Measurements from ENCODE around the gene KCNMA1. TPM values are rescaled to one million over a fixed set of nuclear protein-coding genes. Genes with fewer than 3 reads are reported as not detected.

KCNMA1 gene
- total and polyA plus RNA-seq, 2 donors (not counting 1 experiment from before 2014, with no cell fraction given), result 0.82 to 3.1 TPM

- Histone ChIP-seq H3K27ac (ENCODE audit: low read length in 2 of 2) (no peak overlapping the region), H4K20me1 (ENCODE audit: control insufficient read depth, insufficient read depth, low read length, poor library complexity, severe bottlenecking) (no peaks in the 10 kb centered on the region), H3K4me2 (replicated peaks; ENCODE audit: low read depth, low read length, poor library complexity, severe bottlenecking) (peak overlapping the region; percentile 59), H3K4me3 (ENCODE audit: control extremely low read depth in 1 of 5, extremely low read depth in 1 of 5, insufficient read depth in 1 of 5, low read depth in 2 of 5, low read length in 4 of 5) (no peak overlapping the region), H3K79me2 (ENCODE audit: control insufficient read depth, insufficient read depth, low read length) (no peaks in the 10 kb centered on the region), H3K9ac (ENCODE audit: low read length) (peak overlapping the region; percentile 29), H3K36me3 (replicated peaks in 1 of 2; ENCODE audit: control extremely low read depth in 1 of 2, control insufficient read depth in 1 of 2, extremely low read depth in 1 of 2, insufficient read depth in 2 of 2, low read length in 1 of 2) (no peaks in the 10 kb centered on the region), H3K9me3 (ENCODE audit: control extremely low read depth in 1 of 3, control insufficient read depth in 2 of 3, insufficient read depth in 1 of 3, low read length in 2 of 3) (no peaks in the 10 kb centered on the region), H2AFZ (ENCODE audit: insufficient read depth, low read depth, low read length, poor library complexity, severe bottlenecking) (peak overlapping the region; percentile 9), H3K4me1 (ENCODE audit: control insufficient read depth in 2 of 2, insufficient read depth in 2 of 2, low read length in 2 of 2) (peaks cover 18 to 28% of the 10 kb centered on the region in 2 donors), H3K27me3 (replicated peaks in 1 of 4; ENCODE audit: control extremely low read depth in 1 of 4, control insufficient read depth in 3 of 4, insufficient read depth in 4 of 4, low read length in 3 of 4) (no peaks in the 10 kb centered on the region)
- peak; percentile 27 for DNase-seq
- Mint-ChIP-seq H3K27me3 (no peaks in the 10 kb centered on the region), H3K4me3 (peak overlapping the region; percentile 40), H3K27ac (peak overlapping the region; percentile 60), H3K4me1 (peaks cover 26% of the 10 kb centered on the region), H3K9me3 (ENCODE audit: insufficient read depth) (no peaks in the 10 kb centered on the region)
- ChIA-PET CTCF (interaction anchor here (1.2 to 1.5 kb wide), 3 partner anchors 38 to 429 kb away, joined by 3 to 4 read pairs (median 4); no protein-coding TSS in a partner anchor), POLR2A (no interaction called here)
- TF ChIP-seq EZH2 (IDR thresholded peaks at IDR 0.05; ENCODE audit: borderline replicate concordance, insufficient read depth, low read depth, low read length, poor library complexity, severe bottlenecking) (no peak), CTCF (IDR thresholded peaks at IDR 0.05) (no peak)
- 0% methylated on average over 2 of the region's 2 CpGs for WGBS (ENCODE audit: insufficient coverage)
- peak; percentile 21 for ATAC-seq (ENCODE audit: low read depth)
- intact Hi-C loops (cut with micrococcal nuclease), result loop anchor here (2.0 kb wide), 1 partner anchor 33 kb away; the partner anchor contains the start of gene KCNMA1
Measured at GRCh38 chr10:77603534-77603927, 34.1 kb downstream of the KCNMA1 start.

- Histone ChIP-seq H3K79me2 (ENCODE audit: control insufficient read depth, insufficient read depth, low read length) (no peaks in the 10 kb centered on the region), H4K20me1 (ENCODE audit: control insufficient read depth, insufficient read depth, low read length, poor library complexity, severe bottlenecking) (no peaks in the 10 kb centered on the region), H3K9me3 (ENCODE audit: control extremely low read depth in 1 of 3, control insufficient read depth in 2 of 3, insufficient read depth in 1 of 3, low read length in 2 of 3) (no peaks in the 10 kb centered on the region), H2AFZ (ENCODE audit: insufficient read depth, low read depth, low read length, poor library complexity, severe bottlenecking) (peak overlapping the region; percentile 9), H3K4me1 (ENCODE audit: control insufficient read depth in 2 of 2, insufficient read depth in 2 of 2, low read length in 2 of 2) (peaks cover 18 to 28% of the 10 kb centered on the region in 2 donors), H3K4me3 (ENCODE audit: control extremely low read depth in 1 of 5, extremely low read depth in 1 of 5, insufficient read depth in 1 of 5, low read depth in 2 of 5, low read length in 4 of 5) (no peak overlapping the region), H3K4me2 (replicated peaks; ENCODE audit: low read depth, low read length, poor library complexity, severe bottlenecking) (peak overlapping the region; percentile 59), H3K9ac (ENCODE audit: low read length) (peak overlapping the region; percentile 29), H3K27me3 (replicated peaks in 1 of 4; ENCODE audit: control extremely low read depth in 1 of 4, control insufficient read depth in 3 of 4, insufficient read depth in 4 of 4, low read length in 3 of 4) (no peaks in the 10 kb centered on the region), H3K36me3 (replicated peaks in 1 of 2; ENCODE audit: control extremely low read depth in 1 of 2, control insufficient read depth in 1 of 2, extremely low read depth in 1 of 2, insufficient read depth in 2 of 2, low read length in 1 of 2) (no peaks in the 10 kb centered on the region), H3K27ac (ENCODE audit: low read length in 2 of 2) (no peak overlapping the region)
- DNase-seq (no peak), ATAC-seq (ENCODE audit: low read depth) (no peak)
- TF ChIP-seq EZH2 (IDR thresholded peaks at IDR 0.05; ENCODE audit: borderline replicate concordance, insufficient read depth, low read depth, low read length, poor library complexity, severe bottlenecking) (no peak), CTCF (IDR thresholded peaks at IDR 0.05) (no peak)
- no peaks in the 10 kb centered on the region for H3K27me3 Mint-ChIP-seq
- no peaks in the 10 kb centered on the region for H3K9me3 Mint-ChIP-seq (ENCODE audit: insufficient read depth)
- peaks cover 26% of the 10 kb centered on the region for H3K4me1 Mint-ChIP-seq
- H3K4me3 Mint-ChIP-seq, result peak overlapping the region; percentile 67
- intact Hi-C loops (cut with micrococcal nuclease), result loop anchor here (2.0 kb wide), 1 partner anchor 34 kb away; the partner anchor contains the start of gene KCNMA1
- WGBS (ENCODE audit: insufficient coverage), result 4% methylated on average over 7 of the region's 7 CpGs
- POLR2A ChIA-PET, result no interaction called here
- CTCF ChIA-PET, result interaction anchor here (1.2 to 1.5 kb wide), 3 partner anchors 38 to 429 kb away, joined by 3 to 4 read pairs (median 4); no protein-coding TSS in a partner anchor
- H3K27ac Mint-ChIP-seq, result peak overlapping the region; percentile 60
Measured at GRCh38 chr10:77602913-77603533, 34.6 kb downstream of the KCNMA1 start.

Data from B cell (primary cell).